NT2/D1 (cell line): Measurements from ENCODE around the gene UBE2L6.
A peak's percentile ranks its signal among the peaks of the same experiment; 100 is the strongest.
"Not testable (repeated sequence)": the region's sequence is repeated elsewhere in the genome, so short reads cannot be mapped to it uniquely, and the experiment has no call there.

Experiments used
- DNase-seq: peaks from one replicate; pipeline ENCODE4 v3.0.0-alpha.2; 2011; ENCODE audit warnings: low read depth, low spot score
- H3K27me3 ChIP-seq: 2 replicates; pipeline ENCODE4 v1.6.0; 2011; ENCODE audit warnings: mild to moderate bottlenecking; ENCODE audit not compliant: insufficient read length, insufficient read depth
- H3K36me3 ChIP-seq: 2 replicates; pipeline ENCODE4 v1.6.1; 2011; ENCODE audit warnings: mild to moderate bottlenecking, low read length, mixed read lengths; ENCODE audit not compliant: insufficient read depth, insufficient read length
- H3K4me1 ChIP-seq: 2 replicates; pipeline ENCODE4 v1.5.1; 2011; ENCODE audit not compliant: insufficient read depth, insufficient read length
- H3K4me3 ChIP-seq: 2 replicates; pipeline ENCODE4 v1.5.1; 2011; ENCODE audit warnings: low read depth; ENCODE audit not compliant: insufficient read length
- H3K9ac ChIP-seq: 2 replicates; pipeline ENCODE4 v1.6.0; 2011; ENCODE audit warnings: low read depth; ENCODE audit not compliant: insufficient read length
- H3K9me3 ChIP-seq: 2 replicates; pipeline ENCODE4 v1.5.1; 2011; ENCODE audit warnings: mild to moderate bottlenecking, low read length; ENCODE audit not compliant: insufficient read depth
- SUZ12 ChIP-seq: IDR thresholded peaks from 2 replicates; pipeline ENCODE4 v1.6.1; 2011; ENCODE audit not compliant: insufficient read length, insufficient read depth; ENCODE audit errors: extremely low read depth
- YY1 ChIP-seq: IDR thresholded peaks from 2 replicates; pipeline ENCODE4 v1.6.1; 2011; ENCODE audit not compliant: insufficient read length, insufficient read depth
- ZNF274 ChIP-seq: IDR thresholded peaks from 2 replicates; pipeline ENCODE4 v1.6.1; 2011; ENCODE audit warnings: mild to moderate bottlenecking, low read depth, low read length

Gene UBE2L6

GRCh38 chr11:57543593-57543992 lies 23.9 kb downstream of the UBE2L6 start:
- Histone ChIP-seq H3K4me3 (no peak overlapping the region), H3K9ac (peak overlapping the region; percentile 18), H3K27me3 (no peaks in the 10 kb centered on the region), H3K36me3 (no peaks in the 10 kb centered on the region), H3K9me3 (no peaks in the 10 kb centered on the region), H3K4me1 (peaks cover 12% of the 10 kb centered on the region)
- TF ChIP-seq SUZ12 = no peak
- no peak for DNase-seq

DNA sequence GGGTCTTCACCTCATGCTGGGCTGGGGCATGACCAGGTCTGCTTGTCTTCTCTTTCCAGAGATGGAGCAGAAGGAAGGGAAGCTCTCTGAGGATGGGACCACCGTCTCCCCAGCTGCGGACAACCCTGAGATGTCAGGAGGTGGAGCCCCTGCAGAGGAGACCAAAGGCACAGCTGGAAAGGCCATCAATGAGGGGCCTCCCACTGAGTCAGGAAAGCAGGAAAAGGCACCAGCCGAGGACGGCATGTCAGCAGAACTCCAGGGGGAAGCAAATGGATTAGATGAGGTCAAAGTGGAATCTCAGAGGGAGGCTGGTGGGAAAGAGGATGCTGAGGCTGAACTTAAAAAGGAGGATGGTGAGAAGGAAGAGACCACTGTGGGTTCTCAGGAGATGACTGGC lies 24.9 kb downstream of the UBE2L6 start:
- H3K4me1 ChIP-seq = peaks cover 11% of the 10 kb centered on the region
- H3K4me3 ChIP-seq = no peak overlapping the region
- no peaks in the 10 kb centered on the region for H3K9me3 ChIP-seq
- H3K9ac ChIP-seq = no peak overlapping the region
- H3K36me3 ChIP-seq = no peaks in the 10 kb centered on the region
- no peak for DNase-seq
- no peak for TF ChIP-seq YY1
- TF ChIP-seq SUZ12 = no peak
- TF ChIP-seq ZNF274 = no peak
- H3K27me3 ChIP-seq = no peaks in the 10 kb centered on the region

GRCh38 chr11:57541169-57541568 lies 26.3 kb downstream of the UBE2L6 start:
- Histone ChIP-seq H3K4me3 (no peak overlapping the region), H3K4me1 (peaks cover 10% of the 10 kb centered on the region), H3K27me3 (no peaks in the 10 kb centered on the region), H3K9ac (no peak overlapping the region), H3K9me3 (no peaks in the 10 kb centered on the region), H3K36me3 (no peaks in the 10 kb centered on the region)
- TF ChIP-seq YY1 = no peak
- TF ChIP-seq ZNF274 = no peak
- no peak for TF ChIP-seq SUZ12
- no peak for DNase-seq

DNA sequence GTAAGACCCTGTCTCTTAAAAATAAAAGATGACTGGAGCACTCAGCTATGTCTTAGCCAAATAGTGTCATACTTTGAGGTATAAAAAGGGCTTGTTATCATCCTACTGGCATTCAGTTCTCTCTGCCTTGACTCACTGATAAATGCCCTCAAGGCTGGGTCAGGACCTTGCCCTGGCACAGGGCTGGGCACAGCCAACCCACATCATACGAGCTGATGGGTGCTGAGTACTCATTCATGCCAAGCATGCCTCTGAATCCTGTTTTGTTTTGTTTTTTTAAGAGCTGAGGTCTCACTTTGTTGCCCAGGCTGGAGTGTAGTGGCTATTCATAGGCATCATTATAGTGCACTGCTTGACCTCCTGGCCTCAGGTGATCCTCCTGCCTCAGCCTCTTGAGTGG lies 28.1 kb downstream of the UBE2L6 start:
- H3K36me3 ChIP-seq = no peaks in the 10 kb centered on the region
- H3K9me3 ChIP-seq = no peaks in the 10 kb centered on the region
- H3K27me3 ChIP-seq = no peaks in the 10 kb centered on the region
- peaks cover 10% of the 10 kb centered on the region for H3K4me1 ChIP-seq
- H3K4me3 ChIP-seq = no peak overlapping the region
- H3K9ac ChIP-seq = no peak overlapping the region
- TF ChIP-seq SUZ12 (no peak), YY1 (no peak), ZNF274 (no peak)
- no peak for DNase-seq

DNA sequence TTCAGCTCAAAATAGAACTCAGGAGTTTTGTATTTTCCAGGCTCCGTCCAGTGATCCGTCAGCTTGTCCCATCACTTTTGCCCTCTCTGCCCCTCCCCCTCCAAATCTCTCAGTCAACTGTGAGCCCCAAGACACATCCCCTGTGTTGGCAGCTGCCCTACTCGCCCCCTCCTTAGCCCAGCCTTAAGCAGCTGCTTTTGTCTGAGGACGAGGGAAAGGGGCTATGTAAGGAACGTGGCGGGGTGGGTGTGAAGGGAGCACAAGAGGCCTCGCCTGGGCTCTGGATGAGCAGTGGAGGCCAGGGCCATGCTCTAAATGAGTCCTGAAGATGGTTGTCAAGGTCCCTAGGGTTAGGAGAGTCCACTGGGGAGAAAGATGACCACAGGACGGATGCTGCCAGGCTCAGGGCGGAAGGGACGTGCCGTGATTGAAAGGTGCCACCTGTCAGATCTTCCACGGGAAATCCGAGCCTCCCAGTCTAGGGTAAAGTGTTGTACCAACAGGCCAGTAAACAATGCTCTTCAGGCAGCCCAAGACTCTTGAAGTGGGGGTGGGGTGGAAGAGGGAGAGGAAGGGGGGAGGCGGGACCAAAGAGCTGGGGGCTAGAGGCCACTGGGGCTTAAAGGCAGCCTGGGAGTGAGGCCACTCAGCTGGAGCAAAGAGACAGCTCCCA lies 30.4 kb downstream of the UBE2L6 start, which contains the start of gene SMTNL1:
SMTNL1 (plus strand) TSS at position 649 of the 673 bp plus-strand sequence. CDS start 5,048 bp downstream, outside the sequence.
- Histone ChIP-seq H3K4me1 (peaks cover 3% of the 10 kb centered on the region), H3K9ac (peak within 1 kb of the TSS; percentile 27), H3K27me3 (peaks cover under 1% of the 10 kb centered on the region), H3K36me3 (no peaks in the 10 kb centered on the region), H3K9me3 (no peaks in the 10 kb centered on the region), H3K4me3 (no peak within 1 kb of the TSS)
- TF ChIP-seq ZNF274 (no peak), YY1 (no peak), SUZ12 (no peak)
- DNase-seq = no peak

GRCh38 chr11:57534449-57534848 lies 33.0 kb downstream of the UBE2L6 start:
- H3K27me3 ChIP-seq, H3K9ac ChIP-seq, H3K9me3 ChIP-seq, DNase-seq, H3K36me3 ChIP-seq, H3K4me1 ChIP-seq, H3K4me3 ChIP-seq: not testable (repeated sequence)

DNA sequence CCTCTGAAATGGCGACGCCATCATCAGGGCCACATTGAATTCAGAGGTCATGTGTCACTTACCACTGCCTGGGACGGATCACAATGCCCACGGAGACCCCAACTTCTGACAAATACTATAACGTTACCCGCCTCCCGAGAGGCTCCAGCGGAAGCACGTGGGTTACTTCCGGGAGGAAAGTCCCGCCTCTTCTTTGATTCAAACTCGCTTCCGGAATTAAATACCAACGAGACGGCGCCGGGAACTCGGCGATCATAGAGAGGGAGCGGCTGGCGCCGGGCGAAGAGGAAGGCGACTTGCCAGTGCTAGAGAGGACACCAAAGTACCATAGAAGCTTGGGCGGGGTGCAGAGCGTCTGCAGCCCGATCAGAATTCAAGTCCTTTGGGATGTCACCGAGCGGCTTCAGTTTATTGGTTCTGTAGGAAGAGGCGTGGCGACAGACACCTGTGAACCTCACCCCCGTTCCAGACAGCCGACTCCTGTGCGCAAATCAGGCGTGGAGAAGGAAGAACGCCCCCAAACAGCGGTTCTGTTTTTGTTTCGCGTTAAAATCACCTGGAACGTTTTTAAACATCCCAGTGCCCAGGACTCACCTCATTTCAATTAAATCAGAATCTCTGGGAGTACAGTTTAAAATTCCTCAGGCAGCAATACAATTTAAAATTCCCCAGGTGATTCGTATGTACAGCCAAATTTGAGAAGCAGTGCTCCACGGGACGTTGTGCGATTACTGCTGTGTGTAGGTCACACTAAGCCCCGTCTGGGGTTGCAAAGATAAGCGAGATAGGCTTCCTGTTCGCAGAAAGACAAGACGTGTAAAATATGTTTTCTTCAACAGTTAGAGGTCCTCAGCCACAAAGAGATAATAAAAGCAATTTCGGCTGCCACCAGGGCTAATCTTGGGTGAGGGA lies 36.6 kb downstream of the UBE2L6 start, which contains the start of gene TIMM10:
TIMM10 (minus strand) TSS at position 159 of the 912 bp plus-strand sequence. CDS start 565 bp downstream, outside the sequence.
- TF ChIP-seq ZNF274 (no peak), SUZ12 (no peak), YY1 (no peak)
- H3K9ac ChIP-seq = peak within 1 kb of the TSS; percentile 88

More for the DNA sequence above, 36.6 kb downstream of the UBE2L6 start, which contains the start of gene TIMM10:
- Histone ChIP-seq H3K36me3 (peaks cover 32% of the 10 kb centered on the region), H3K9me3 (no peaks in the 10 kb centered on the region), H3K4me3 (peak within 1 kb of the TSS; percentile 96), H3K27me3 (peaks cover 4% of the 10 kb centered on the region), H3K4me1 (peaks cover 4% of the 10 kb centered on the region)
- peak; percentile 98 for DNase-seq
